Hematopoietic multipotent progenitor cell treated with erythropoietin and hydrocortisone succinate and interleukin-3 and kit ligand, for 4 days (in vitro differentiated cells): Measurements from ENCODE around the gene ERBB4.

ENCODE experiments used
- DNase-seq: peaks from one replicate; pipeline ENCODE4 v3.0.0-alpha.2; 2015

ERBB4 gene

GRCh38 chr2:211371465-211371864 is 1167.1 kb downstream of the ERBB4 start:
- DNase-seq: no peak

GRCh38 chr2:211368467-211368866 is 1170.1 kb downstream of the ERBB4 start:
- DNase-seq: no peak

GRCh38 chr2:211367711-211368110 is 1170.9 kb downstream of the ERBB4 start:
- no peak for DNase-seq

- no peak for DNase-seq
Observed at GRCh38 chr2:211367293-211367692, 1171.3 kb downstream of the ERBB4 start.

GRCh38 chr2:211364911-211365310 is 1173.7 kb downstream of the ERBB4 start:
- no peak for DNase-seq

GRCh38 chr2:211361383-211361782 is 1177.2 kb downstream of the ERBB4 start:
- no peak for DNase-seq

GRCh38 chr2:211359347-211359746 is 1179.3 kb downstream of the ERBB4 start:
- DNase-seq: no peak

- no peak for DNase-seq
Observed at GRCh38 chr2:211358504-211358903, 1180.1 kb downstream of the ERBB4 start.

- no peak for DNase-seq
Observed at GRCh38 chr2:211354481-211354880, 1184.1 kb downstream of the ERBB4 start.

GRCh38 chr2:211351987-211352386 is 1186.6 kb downstream of the ERBB4 start:
- DNase-seq: no peak

- no peak for DNase-seq
Observed at GRCh38 chr2:211349031-211349430, 1189.6 kb downstream of the ERBB4 start.

- peak; percentile 4 for DNase-seq
Observed at GRCh38 chr2:211347328-211347727, 1191.3 kb downstream of the ERBB4 start.

GRCh38 chr2:211344289-211344688 is 1194.3 kb downstream of the ERBB4 start:
- DNase-seq: no peak

GRCh38 chr2:211333377-211333776 is 1205.2 kb downstream of the ERBB4 start:
- DNase-seq: no peak

GRCh38 chr2:211331736-211332135 is 1206.9 kb downstream of the ERBB4 start:
- no peak for DNase-seq

GRCh38 chr2:211329882-211330281 is 1208.7 kb downstream of the ERBB4 start:
- no peak for DNase-seq

- DNase-seq: no peak
Observed at GRCh38 chr2:211329421-211329820, 1209.2 kb downstream of the ERBB4 start.

- DNase-seq: no peak
Observed at GRCh38 chr2:211328126-211328525, 1210.5 kb downstream of the ERBB4 start.
